ENCODE measurements around the gene CACNA2D3.

Gene CACNA2D3

DNA sequence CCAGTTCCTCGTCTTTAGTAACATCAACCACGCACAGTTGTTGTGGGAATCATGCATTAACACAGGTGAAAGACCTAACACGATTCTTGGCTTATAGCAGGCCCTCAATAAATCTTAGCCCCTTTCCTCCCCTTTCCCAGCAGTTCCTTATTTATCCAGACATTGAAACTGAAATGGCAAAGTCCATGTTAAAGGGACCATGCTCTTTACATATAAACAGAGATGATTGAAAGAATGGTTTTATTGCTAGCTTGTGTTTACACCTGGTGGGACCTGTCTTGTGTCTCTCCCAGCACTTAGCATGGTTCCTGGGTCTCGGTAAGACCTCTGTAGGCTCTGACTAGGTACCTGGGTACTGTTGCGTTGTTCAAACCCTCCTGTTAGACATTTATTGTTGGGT is 553.7 kb downstream of the CACNA2D3 start:
- no peak for DNase-seq (ENCODE audit: low read depth in 2 of 2)

DNA sequence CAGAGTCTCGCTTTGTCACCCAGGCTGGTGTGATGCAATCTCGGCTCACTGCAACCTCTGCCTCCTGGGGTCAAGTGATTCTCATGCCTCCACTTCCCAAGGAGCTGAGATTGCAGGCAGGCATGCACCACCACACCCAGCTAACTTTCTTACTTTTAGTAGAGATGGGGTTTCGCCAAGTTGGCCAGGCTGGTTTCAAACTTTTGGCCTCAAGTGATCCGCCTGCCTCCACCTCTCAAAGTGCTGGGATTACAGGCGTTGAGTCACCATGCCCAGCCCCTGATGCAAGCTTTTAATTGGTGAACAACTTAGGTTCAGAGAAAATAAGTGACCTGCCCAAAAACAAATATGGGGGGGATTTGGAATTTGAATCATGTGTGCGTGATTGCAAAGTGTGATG is 559.4 kb downstream of the CACNA2D3 start:
- no peak for DNase-seq (ENCODE audit: low read depth in 2 of 2)

DNA sequence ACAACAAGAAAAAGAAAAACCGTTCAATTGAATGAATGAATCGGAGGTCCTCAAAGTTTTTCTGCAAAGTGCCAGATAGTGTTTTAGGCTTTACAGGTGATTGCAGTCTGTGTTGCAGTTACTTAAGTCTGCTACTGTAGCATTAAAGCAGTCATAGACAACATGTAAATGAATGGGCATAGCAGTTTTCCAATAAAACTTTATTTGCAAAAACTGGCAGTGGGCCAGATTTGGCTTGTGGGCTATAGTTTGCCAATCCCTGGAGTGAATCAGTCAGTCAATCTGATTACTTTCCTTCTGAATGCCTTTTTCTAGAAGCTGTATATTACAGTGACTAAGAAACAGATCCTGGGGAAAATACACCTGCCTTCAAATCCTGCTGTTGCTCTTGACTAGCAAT is 562.9 kb downstream of the CACNA2D3 start:
- DNase-seq (ENCODE audit: low read depth in 2 of 2), result no peak

GRCh38 chr3:54691289-54691771 is 569.0 kb downstream of the CACNA2D3 start:
- DNase-seq (ENCODE audit: low read depth in 2 of 2), result no peak

GRCh38 chr3:54696313-54696712 is 574.0 kb downstream of the CACNA2D3 start:
- DNase-seq (ENCODE audit: low read depth in 2 of 2), result no peak

DNA sequence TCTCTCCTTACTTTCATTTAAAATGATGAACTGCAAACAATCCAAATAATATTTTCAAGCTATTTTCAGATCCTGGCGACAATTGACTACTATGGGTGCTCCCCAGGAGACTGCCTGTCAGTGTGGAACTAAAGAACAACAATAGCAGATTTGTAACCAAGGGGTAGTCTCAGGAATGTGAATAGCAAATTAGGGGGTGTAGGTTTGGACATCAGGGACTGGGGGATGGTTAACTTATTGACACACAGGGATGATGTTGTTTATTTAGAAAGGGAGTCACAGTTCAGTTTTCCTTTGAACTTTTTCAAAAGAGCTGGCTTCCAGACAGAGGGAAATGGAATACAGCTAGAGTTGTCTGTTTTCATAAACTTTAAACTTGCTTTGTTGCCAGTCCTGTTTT is 575.7 kb downstream of the CACNA2D3 start:
- no peak for DNase-seq (ENCODE audit: low read depth in 2 of 2)

GRCh38 chr3:54703923-54704322 is 581.6 kb downstream of the CACNA2D3 start:
- DNase-seq (ENCODE audit: low read depth in 2 of 2), result no peak

DNA sequence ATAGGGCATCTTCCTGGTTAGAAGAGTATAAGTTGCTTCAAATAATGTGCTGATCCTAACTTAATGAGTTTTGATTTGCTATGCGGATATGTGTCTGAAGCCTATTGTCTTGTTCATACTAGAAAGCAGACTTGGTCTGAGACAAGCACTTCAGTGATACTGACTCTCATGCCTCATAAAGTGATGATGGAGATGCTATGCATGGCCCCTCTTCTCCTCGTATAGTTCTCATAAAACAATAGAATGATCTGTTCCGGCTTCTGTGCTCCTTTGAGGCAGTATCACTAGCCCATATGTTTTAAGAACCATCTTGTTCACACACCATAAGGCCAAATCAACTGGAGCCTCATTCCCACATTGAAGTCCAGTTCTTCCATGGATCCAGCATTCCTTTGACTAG is 583.4 kb downstream of the CACNA2D3 start:
- DNase-seq (ENCODE audit: low read depth in 2 of 2), result no peak

GRCh38 chr3:54706738-54707137 is 584.4 kb downstream of the CACNA2D3 start:
- no peak for DNase-seq (ENCODE audit: low read depth in 2 of 2)

DNA sequence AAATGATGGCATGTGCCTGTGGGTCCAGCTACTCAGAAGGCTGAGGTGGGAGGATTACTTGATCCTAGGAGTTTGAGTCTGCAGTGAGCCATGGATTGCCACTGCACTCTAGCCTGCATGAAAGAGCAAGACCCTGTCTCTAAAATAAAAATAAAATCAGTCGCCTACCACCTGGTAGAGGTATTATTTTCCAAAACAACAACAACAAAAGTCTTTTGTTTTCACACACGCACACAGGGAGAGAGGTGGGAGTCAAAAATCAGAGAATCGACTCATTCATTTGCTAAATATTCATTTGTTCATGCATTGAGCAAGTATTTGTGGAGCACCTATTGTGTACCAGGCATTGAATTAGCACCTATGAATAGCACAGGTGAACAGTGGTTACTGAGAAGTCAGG is 587.4 kb downstream of the CACNA2D3 start:
- DNase-seq (ENCODE audit: low read depth in 2 of 2), result no peak

DNA sequence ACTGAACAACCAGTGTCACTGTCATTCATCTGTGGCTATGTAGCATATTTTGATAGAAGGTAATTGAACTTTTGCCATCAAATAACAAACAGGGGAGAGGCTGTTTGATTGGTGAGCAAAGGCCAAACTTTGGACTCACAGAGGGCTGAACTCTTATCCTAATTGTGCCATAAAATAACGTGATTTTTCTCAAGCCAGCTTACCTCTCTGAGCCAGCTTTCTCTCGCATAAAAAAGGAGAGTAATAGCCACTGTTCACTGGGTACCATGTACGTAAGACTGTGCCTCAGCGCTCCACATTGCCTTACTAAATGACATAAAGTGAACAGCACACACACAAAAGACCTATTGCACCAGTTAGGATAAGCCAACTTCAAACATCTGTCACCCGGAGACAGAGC is 588.6 kb downstream of the CACNA2D3 start:
- no peak for DNase-seq (ENCODE audit: low read depth in 2 of 2)

GRCh38 chr3:54712539-54712938 is 590.2 kb downstream of the CACNA2D3 start:
- DNase-seq (ENCODE audit: low read depth in 2 of 2), result no peak

DNA sequence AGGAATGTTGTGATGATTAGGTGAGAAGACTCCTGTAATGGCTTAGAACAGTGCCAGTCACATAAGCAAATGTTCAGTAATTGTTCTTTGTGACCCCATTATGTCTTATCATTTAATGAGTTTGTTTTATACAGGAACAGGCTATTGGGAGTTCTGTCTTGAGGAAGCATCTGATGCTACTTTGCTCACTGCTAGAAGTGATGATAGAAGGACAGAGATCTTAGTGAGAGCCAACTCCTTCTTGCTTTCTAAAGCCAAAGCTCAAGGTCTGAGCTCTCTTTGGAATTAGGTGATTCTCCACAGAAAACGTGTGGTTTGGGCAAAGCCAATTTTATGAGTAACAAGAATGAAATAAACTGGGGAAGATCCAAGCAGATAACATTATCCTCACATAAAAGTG is 590.7 kb downstream of the CACNA2D3 start:
- no peak for DNase-seq (ENCODE audit: low read depth in 2 of 2)

DNA sequence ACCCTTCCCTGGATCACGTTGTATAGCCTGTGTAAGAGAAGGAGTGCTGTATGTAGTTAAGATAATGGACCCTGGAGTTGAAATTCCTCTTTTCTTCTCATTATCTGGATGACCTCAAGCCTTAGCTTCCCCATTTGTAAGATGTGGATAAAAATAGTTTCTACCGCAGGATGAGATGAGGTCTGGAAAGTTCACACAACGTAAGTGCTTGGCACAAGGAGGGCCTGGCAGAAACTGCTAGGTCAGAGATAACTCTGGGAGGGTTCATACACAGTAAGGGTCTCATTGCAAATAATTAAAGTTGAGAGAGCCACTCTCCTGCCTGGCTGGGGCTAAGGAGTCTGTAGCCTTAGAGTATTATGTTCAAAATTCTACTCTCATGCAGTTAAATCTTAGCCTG is 591.1 kb downstream of the CACNA2D3 start:
- no peak for DNase-seq (ENCODE audit: low read depth in 2 of 2)

DNA sequence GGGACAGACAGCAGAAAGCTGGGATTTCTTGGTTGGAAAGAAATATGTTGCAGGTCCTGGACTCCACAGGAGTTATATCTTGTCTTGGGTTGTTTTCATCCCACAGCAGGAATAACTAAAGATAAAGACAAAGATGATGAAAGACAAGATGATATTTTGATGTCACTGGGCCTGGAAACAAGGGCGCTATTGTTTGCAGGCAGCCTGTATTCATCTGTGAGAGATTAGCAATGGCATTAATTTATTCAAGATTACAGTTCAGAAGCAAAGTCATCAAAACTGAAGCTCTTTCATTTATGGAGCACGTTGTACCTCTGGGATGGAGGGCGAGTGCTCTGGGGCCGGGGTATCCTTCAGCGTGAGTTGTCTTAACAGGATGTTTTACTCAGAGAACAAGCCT is 591.7 kb downstream of the CACNA2D3 start:
- no peak for DNase-seq (ENCODE audit: low read depth in 2 of 2)

DNA sequence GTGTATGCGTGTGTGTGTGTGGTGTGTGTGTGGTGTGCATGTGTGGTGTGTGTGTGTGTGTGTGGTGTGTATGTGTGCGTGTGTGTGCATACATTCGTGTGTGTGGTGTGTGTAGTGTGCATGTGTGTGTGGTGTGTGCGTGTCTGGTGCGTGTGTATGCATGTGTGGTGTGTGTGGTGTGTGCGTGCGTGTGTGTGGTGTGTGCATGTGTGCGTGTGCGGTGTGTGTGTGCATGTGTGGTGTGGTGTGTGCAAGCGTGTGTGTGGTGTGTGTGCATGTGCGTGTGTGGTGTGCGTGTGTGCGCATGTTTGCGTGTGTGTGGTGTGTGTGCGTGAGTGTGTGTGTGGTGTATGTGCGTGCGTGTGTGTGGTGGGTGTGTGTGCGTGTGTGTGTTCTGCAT is 595.2 kb downstream of the CACNA2D3 start:
- no peak for DNase-seq (ENCODE audit: low read depth in 2 of 2)

GRCh38 chr3:54719914-54720313 is 597.6 kb downstream of the CACNA2D3 start:
- DNase-seq (ENCODE audit: low read depth in 2 of 2), result no peak

DNA sequence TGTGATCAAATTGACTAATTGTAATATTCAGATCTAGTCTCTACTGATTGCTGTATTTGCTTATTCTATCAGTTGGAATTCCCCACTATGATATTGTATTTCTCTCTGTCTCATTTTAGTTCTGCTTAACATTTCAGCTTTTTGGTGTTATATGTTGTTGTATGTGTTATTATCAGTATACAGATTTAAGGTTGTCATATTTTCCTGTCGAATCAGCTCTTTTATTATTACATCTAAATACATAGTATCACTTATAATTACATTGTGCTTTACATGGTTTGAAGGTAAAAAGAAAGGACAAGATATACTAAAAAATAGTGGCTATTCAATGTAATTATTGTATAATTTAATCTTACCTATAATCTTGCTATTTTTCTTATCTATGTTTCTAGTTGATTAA is 598.3 kb downstream of the CACNA2D3 start:
- no peak for DNase-seq (ENCODE audit: low read depth in 2 of 2)

DNA sequence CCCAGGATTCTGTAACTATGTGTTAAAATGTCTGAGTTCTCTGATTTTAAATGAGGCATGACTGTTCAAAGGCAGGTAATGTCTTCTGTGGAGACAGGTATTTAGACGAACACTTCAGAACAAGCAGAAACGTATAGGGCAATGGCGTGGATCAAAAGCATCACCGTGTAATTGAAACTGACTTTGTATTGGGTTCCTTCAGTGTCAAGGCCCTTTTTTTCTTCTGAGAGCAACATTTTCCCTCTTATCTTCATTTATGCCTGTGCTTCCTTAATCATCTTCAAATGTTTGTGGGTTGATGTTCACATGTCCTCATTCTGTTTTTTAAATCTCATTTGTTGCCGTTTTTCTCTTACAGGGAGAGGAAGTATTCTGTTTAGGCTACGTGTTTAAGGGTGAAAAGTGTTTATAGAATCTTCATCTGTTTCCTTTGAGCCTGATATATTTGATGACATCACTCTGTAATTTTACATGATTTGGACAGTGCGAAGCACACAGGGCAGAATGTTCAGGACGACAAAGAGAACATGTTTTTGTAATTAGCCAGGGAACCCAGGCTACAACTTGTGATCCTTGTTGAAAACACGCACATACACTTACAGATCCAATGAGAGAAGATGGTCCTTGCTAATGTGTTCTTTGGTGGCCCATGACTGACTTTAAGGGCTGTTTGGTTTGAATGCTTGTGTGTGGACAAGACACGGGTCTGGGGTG is 609.5 kb downstream of the CACNA2D3 start:
- no peak for DNase-seq (ENCODE audit: low read depth in 2 of 2)

- DNase-seq (ENCODE audit: low read depth in 2 of 2), result no peak
Measured at GRCh38 chr3:54733106-54734006, 611.0 kb downstream of the CACNA2D3 start.

DNA sequence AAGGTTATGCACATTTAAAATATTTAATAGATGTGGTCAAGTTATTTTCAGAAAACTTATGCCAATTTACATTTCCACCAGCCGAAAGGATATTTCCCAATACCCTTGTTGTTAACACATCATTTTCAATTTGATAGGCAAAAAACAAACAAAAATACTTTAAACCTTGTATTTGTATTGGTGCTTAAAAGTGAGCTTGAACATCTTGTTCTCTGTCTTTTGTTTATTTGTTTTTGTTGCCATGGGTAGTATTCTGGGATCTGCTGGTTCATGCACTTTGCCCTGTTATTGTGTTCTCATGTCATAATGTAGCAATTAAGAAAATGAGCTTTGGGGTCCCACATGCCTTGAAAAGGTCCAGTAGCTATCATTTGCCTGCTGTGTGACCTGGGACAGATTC is 614.1 kb downstream of the CACNA2D3 start:
- no peak for DNase-seq (ENCODE audit: low read depth in 2 of 2)

DNA sequence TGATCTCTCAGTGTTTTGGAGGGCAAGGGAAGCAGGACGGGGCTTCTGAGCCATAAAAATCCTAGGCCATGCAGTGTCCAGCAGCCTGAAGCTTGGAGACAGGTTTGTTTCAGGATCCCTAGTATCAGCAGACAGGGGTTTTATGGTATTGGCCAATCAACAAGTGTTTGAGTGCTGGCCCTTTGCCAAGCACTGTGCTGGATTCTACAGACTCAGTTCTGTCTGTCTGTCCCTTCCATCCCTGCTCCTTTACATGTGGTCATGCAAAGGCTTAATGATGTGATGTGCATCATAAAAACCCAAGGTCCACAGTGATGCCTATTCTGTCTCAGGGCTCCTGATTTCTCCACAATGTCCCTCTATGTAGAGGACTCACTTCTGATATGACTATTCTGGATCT is 621.4 kb downstream of the CACNA2D3 start:
- no peak for DNase-seq (ENCODE audit: low read depth in 2 of 2)

DNA sequence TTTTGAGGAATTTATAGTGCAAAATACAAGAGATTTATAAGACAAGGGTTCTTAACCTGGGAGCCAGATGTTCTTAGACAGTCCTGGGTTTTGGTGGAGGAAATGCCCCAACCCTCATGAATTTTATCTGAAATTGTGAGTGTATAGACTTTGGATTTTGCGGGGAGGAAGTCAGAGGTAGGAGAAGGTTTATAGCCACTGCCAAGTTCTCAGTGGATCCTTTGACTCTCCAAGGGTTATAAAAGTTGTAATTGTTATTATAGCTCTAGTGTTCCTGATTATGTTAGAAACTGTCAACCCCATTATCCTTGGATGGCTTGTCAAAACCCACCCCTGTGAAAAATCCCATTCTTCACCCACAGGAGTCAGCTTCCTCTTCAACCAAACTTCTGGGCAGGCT is 621.9 kb downstream of the CACNA2D3 start:
- no peak for DNase-seq (ENCODE audit: low read depth in 2 of 2)
